ENCODE data around the gene FAHD2B.
"Not testable (repeated sequence)": the region's sequence is repeated elsewhere in the genome, so short reads cannot be mapped to it uniquely, and the experiment has no call there.

FAHD2B gene

DNA sequence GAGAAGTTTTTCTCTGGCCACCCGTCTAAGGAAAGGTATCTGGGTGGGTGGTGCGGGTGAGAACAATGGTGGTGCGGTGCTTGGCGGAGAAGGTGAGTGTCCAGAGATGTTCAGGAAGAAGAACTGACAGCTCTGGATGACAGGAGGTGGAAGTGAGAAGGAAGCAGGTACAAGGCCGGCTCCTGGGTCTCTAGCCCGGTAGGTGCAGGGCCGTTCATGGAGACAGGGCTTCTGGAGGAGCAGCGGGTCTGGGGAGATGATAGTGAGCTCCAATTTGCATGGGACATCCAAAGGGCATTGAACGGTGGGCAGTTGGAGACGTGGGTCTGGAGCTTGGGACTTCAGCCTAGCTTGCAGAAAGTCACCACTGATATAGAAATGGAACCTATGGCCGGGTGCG is 979 bp upstream of the FAHD2B start:
- ChIA-PET CTCF (interaction anchor here (0.9 to 1.5 kb wide), 2 partner anchors 17 to 238 kb away, joined by 3 to 8 read pairs; partner anchors contain the start of genes ANKRD36 and ANKRD39), POLR2A (no interaction called here)
- no peak for TF ChIP-seq CTCF (IDR thresholded peaks at IDR 0.05; ENCODE audit: control extremely low read depth, extremely low read depth, low read depth, missing control alignments)
- no peak for DNase-seq (ENCODE audit: extremely low spot score)

DNA sequence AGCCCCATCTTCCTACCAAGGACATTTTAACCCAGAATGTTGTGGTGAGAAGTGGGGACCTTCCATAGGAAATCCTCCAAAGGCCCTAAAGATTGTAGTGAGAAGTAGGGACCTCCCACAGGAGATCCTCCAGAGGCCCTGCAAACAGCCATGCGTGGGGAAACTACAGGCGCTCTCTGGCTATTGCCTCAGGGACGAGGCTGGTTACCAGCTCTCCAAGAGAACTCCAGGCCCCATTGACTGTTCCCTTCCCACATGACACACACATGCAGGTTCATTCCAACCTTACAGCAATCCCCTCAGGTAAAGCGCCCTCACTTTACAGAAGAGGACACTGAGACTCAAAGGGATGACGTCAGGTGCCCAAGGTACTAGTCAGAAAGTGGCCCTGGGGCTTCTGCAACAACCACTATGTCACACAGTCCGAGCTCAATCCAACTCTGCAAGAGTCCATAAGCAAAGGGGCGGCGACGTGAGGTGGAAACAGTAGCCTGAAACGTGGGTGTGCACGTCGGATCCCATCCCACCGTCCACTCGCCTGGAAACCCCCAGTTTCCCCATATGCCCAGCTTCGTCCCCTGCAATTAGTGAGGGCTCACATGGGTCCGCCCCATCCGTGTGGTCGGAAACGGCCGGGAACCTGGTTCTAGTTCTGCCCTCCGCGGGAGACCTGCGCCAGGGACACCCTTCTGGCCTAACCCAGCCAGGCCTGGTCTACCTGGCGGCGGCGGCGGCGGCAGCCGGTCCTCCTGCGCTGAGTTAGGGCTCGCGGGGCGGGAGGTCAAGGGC is 505 bp downstream of the FAHD2B start:
- POLR2A ChIA-PET; CTCF ChIA-PET; DNase-seq (ENCODE audit: extremely low spot score): not testable (repeated sequence)

- ChIA-PET POLR2A (interaction anchor here (0.6 kb wide), 1 partner anchor 273 kb away, joined by 5 read pairs; no protein-coding TSS in a partner anchor), CTCF (interaction anchor here (0.9 to 1.5 kb wide), 2 partner anchors 20 to 235 kb away, joined by 3 to 5 read pairs; partner anchors contain the start of genes ANKRD36 and ANKRD39)
- DNase-seq (ENCODE audit: extremely low spot score) = not testable (repeated sequence)
Observed at GRCh38 chr2:97092946-97093345, 1.7 kb downstream of the FAHD2B start.

GRCh38 chr2:97088706-97089105 is 6.0 kb downstream of the FAHD2B start:
- DNase-seq (ENCODE audit: extremely low spot score); CTCF ChIA-PET; POLR2A ChIA-PET: not testable (repeated sequence)

DNA sequence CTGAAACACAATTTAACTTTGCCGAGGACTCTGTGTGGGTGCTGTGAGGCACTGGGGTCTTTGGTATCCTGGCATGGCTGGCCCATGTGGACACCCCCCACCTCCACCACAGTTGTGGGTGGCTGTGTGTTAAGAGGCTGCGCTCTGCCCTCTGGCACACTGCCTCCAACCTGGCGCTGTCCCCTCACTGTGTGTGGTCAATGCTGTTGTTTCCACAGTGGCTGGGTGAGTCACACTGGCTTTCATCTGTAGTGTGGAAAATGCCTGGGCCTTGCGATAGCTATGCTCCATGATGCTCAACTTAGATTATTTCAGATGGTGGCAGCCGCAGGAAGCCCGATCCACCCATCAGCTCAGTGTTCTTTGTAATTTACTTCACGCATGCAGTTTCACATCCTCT is 9.6 kb downstream of the FAHD2B start:
- CTCF ChIA-PET; POLR2A ChIA-PET; DNase-seq (ENCODE audit: extremely low spot score): not testable (repeated sequence)

- POLR2A ChIA-PET; DNase-seq (ENCODE audit: extremely low spot score); CTCF ChIA-PET: not testable (repeated sequence)
Observed at GRCh38 chr2:97083516-97083915, 11.2 kb downstream of the FAHD2B start.

- POLR2A ChIA-PET, CTCF ChIA-PET: not testable (repeated sequence)
Observed at GRCh38 chr2:97082206-97082605, 12.5 kb downstream of the FAHD2B start.

DNA sequence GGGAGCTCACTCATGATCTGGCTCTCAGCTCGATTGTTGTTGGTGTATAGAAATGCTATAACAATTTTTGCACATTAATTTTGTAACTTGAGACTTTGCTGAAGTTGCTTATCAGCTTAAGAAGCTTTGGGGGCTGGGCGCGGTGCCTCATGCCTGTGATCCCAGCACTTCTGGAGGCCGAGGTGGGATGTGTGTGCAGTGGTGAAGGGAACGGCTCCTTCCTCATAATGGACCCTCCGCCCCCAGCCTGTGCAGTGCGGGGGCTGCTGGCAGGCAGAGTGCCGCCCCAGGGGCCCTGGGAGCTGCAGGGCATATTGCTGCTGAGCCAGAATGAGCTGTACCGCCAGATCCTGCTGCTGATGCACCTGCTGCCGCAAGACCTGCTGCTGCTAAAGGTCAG is 13.8 kb downstream of the FAHD2B start:
- CTCF ChIA-PET; DNase-seq (ENCODE audit: extremely low spot score); POLR2A ChIA-PET: not testable (repeated sequence)

More at GRCh38 chr2:97082206-97082605, 12.5 kb downstream of the FAHD2B start:
- DNase-seq (ENCODE audit: extremely low spot score) = not testable (repeated sequence)

DNA sequence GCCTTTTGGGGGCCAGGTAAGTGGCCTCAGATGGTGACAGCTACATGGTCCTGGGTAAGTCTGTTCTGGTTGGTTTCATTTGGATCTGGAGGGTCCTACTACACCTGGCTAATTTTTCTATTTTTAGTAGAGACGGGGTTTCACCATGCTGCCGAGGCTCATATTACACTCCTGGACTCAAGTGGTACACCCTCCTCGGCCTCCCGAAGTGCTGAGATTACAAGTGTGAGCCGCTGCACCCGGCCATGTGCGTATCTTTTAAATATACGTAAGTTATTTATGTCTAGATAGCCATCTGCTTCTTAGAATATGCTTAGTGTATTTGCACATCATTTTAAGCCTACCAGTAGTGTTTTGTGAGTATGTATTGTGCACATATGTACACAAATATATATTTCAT is 17.5 kb downstream of the FAHD2B start:
- POLR2A ChIA-PET; CTCF ChIA-PET; DNase-seq (ENCODE audit: extremely low spot score): not testable (repeated sequence)

DNA sequence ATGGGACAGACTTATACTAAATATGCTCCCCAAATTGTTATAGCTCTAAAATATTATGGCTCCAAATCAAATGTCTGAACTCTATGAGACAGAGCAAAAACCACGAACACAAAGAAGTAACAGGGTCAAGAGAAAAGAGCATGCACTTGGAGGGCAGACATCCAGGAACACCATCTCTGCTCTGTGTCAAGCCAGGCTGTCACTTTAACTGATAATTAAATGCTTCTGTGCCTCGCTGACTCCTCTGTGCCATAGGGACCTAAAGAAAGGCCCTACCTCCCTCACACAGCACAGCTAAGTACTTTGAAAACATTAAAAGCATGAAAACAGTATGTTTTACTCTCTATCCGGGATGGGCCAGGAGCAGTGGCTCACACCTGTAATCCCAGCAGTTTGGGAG is 23.8 kb downstream of the FAHD2B start:
- POLR2A ChIA-PET; CTCF ChIA-PET; DNase-seq (ENCODE audit: extremely low spot score): not testable (repeated sequence)

GRCh38 chr2:97068722-97069121 is 26.0 kb downstream of the FAHD2B start:
- DNase-seq (ENCODE audit: extremely low spot score); POLR2A ChIA-PET; CTCF ChIA-PET: not testable (repeated sequence)

DNA sequence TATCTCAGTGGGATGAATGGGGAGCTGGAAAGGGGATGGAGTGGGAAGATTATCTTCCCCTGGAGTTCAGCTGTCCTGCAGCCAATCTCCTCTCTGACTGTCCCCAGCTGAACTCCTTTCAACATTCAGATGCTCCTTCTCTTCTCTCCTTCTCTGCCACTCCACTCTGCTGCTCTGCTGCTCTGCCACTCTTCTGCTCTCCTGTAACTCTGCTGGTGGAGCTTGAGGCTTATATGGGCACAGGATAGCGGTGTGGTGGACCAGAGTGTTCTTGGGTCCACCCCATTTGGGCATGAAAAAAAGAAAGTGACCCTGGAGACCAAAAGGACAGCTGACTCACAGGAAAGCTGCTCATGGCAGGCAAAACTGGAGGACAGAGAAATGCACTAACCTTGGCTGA is 26.6 kb downstream of the FAHD2B start:
- POLR2A ChIA-PET = no interaction called here
- no peak for DNase-seq (ENCODE audit: extremely low spot score)
- TF ChIP-seq CTCF (IDR thresholded peaks at IDR 0.05; ENCODE audit: control extremely low read depth, extremely low read depth, low read depth, missing control alignments) = no peak
- CTCF ChIA-PET = no interaction called here

Data from GM10248 (cell line).